Measurements from ENCODE around the gene TIMM50. TPM values are rescaled to one million over a fixed set of nuclear protein-coding genes. Genes with fewer than 3 reads are reported as not detected.

Gene TIMM50
- total and polyA plus RNA-seq, 2 of the 8 experiments (the other 6 are each of a cell fraction or from before 2014, with no cell fraction given) = 155 to 187 TPM

- TF ChIP-seq CTBP2 (IDR thresholded peaks at IDR 0.05; ENCODE audit: borderline replicate concordance, insufficient read depth, insufficient read length, low read length) = no peak
- no peak for TF ChIP-seq TAF1 (IDR thresholded peaks at IDR 0.05; ENCODE audit: low read depth, low read length)
- TF ChIP-seq PHF8 (conservative IDR thresholded peaks at IDR 0.05; ENCODE audit: low read depth, low read length) = 0 out of 2 replicates have a peak, but pooled peaks have one; percentile 25
- peak; percentile 81 for TF ChIP-seq KDM4A (IDR thresholded peaks at IDR 0.05; ENCODE audit: low read depth, low read length, severe bottlenecking)
These were observed 35.0 kb downstream of the TIMM50 start (continued) for GRCh38 chr19:39515551-39516191.

All from H1 (cell line).